Stimulated activated CD4-positive, alpha-beta T cell treated with anti-CD3 and anti-CD28 coated beads, TNF-alpha, amount 100 ng/mL, for 24 hours (primary cell): Measurements from ENCODE around the gene SVOP.
"Not testable (repeated sequence)": the region's sequence is repeated elsewhere in the genome, so short reads cannot be mapped to it uniquely, and the experiment has no call there.

Source experiments
- DNase-seq, 3 experiments: peaks; one replicate each; pipeline ENCODE4 v3.0.0-alpha.2; 2020; ENCODE audit warnings: low read depth in 3 of 3

Gene SVOP

GRCh38 chr12:108890208-108890607 lies 130.7 kb downstream of the SVOP start:
- DNase-seq: no peak

GRCh38 chr12:108888031-108888430 lies 132.8 kb downstream of the SVOP start:
- DNase-seq: no peak

- no peak for DNase-seq
Observed at GRCh38 chr12:108886873-108887629, 133.8 kb downstream of the SVOP start.

- peak; percentile 49 to 66 (median 52) for DNase-seq
Observed at GRCh38 chr12:108884116-108885012, 136.5 kb downstream of the SVOP start.

GRCh38 chr12:108881953-108882352 lies 138.9 kb downstream of the SVOP start:
- DNase-seq: no peak

GRCh38 chr12:108879615-108880254 lies 141.1 kb downstream of the SVOP start, which contains the start of gene DAO:
DAO (plus strand) TSS chr12:108880092; CDS start chr12:108885007, 4,915 bp downstream.
- no peak for DNase-seq

- DNase-seq: no peak
Observed at GRCh38 chr12:108876550-108876949, 144.3 kb downstream of the SVOP start.

- no peak for DNase-seq
Observed at GRCh38 chr12:108875682-108876361, 145.0 kb downstream of the SVOP start.

GRCh38 chr12:108875280-108875679 lies 145.6 kb downstream of the SVOP start:
- no peak for DNase-seq

- no peak for DNase-seq
Observed at GRCh38 chr12:108868781-108869180, 152.1 kb downstream of the SVOP start.

GRCh38 chr12:108866083-108866482 lies 154.8 kb downstream of the SVOP start:
- not testable (repeated sequence) for DNase-seq

GRCh38 chr12:108865169-108865568 lies 155.7 kb downstream of the SVOP start:
- no peak for DNase-seq

- DNase-seq: no peak
Observed at GRCh38 chr12:108862588-108862959, 158.3 kb downstream of the SVOP start.

GRCh38 chr12:108861878-108862587 lies 158.8 kb downstream of the SVOP start:
- no peak for DNase-seq

GRCh38 chr12:108860443-108860842 lies 160.4 kb downstream of the SVOP start:
- DNase-seq: no peak

- no peak for DNase-seq
Observed at GRCh38 chr12:108859923-108860291, 161.0 kb downstream of the SVOP start.

GRCh38 chr12:108859141-108859922 lies 161.5 kb downstream of the SVOP start:
- DNase-seq: not testable (repeated sequence)

GRCh38 chr12:108858311-108859074 lies 162.4 kb downstream of the SVOP start:
- DNase-seq: no peak
